ENCODE results near the gene TRAM2.

DNA sequence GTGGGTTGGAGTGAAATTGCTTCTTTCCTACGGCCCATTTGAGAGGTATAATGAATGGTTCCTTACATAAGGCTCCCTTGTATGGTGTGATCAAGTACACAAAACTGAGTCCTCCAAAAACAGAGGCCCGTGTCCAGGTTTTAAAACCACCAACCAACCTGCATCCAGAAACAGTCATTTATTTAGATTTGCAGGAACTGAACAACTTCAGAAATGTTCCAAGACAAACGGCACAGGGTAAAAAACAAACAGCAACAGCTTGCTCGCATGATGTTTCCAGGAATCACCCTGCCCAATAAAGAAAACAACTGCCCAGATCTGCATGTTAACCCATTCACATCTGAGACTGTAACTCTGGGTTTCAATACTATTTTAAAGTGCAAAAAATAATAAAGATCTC is 40.2 kb upstream of the TRAM2 start:
- TF ChIP-seq, protein P1, sequence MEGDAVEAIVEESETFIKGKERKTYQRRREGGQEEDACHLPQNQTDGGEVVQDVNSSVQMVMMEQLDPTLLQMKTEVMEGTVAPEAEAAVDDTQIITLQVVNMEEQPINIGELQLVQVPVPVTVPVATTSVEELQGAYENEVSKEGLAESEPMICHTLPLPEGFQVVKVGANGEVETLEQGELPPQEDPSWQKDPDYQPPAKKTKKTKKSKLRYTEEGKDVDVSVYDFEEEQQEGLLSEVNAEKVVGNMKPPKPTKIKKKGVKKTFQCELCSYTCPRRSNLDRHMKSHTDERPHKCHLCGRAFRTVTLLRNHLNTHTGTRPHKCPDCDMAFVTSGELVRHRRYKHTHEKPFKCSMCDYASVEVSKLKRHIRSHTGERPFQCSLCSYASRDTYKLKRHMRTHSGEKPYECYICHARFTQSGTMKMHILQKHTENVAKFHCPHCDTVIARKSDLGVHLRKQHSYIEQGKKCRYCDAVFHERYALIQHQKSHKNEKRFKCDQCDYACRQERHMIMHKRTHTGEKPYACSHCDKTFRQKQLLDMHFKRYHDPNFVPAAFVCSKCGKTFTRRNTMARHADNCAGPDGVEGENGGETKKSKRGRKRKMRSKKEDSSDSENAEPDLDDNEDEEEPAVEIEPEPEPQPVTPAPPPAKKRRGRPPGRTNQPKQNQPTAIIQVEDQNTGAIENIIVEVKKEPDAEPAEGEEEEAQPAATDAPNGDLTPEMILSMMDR (IDR thresholded peaks at IDR 0.05; ENCODE audit: low read length) = no peak
- TF ChIP-seq EZH2 (IDR thresholded peaks at IDR 0.05; ENCODE audit: borderline replicate concordance, low read length) = no peak

Data from OCI-LY1 (cell line).